Skeletal muscle tissue (tissue), 4 donors: ENCODE results near the gene DAGLA. TPM values are rescaled to one million over a fixed set of nuclear protein-coding genes. Genes with fewer than 3 reads are reported as not detected.

Source experiments
- H3K27ac ChIP-seq: one replicate; pipeline ENCODE4 v1.7.0; 2013; ENCODE audit warnings: mild to moderate bottlenecking, low read depth, low read length, inconsistent platforms
- H3K27me3 ChIP-seq, 3 donors: one replicate each; pipeline ENCODE4 v1.7.0; 2013; ENCODE audit warnings: low read length in 3 of 3; ENCODE audit not compliant: control insufficient read depth in 3 of 3, insufficient read depth in 3 of 3
- H3K36me3 ChIP-seq, 3 donors: one replicate each; pipeline ENCODE4 v1.7.0; 2013; ENCODE audit warnings: low read length in 3 of 3; ENCODE audit not compliant: control insufficient read depth in 3 of 3, insufficient read depth in 3 of 3
- H3K4me1 ChIP-seq, 3 donors: one replicate each; pipeline ENCODE4 v1.7.0; 2013; ENCODE audit warnings: low read length in 3 of 3, mild to moderate bottlenecking in 3 of 3; ENCODE audit not compliant: control insufficient read depth in 3 of 3, insufficient read depth in 3 of 3
- H3K4me3 ChIP-seq, 3 donors: one replicate each; pipeline ENCODE4 v1.7.0; 2013; ENCODE audit warnings: low read length in 3 of 3
- H3K9ac ChIP-seq, 3 donors: one replicate each; pipeline ENCODE4 v1.7.0; 2013; ENCODE audit warnings: low read length in 3 of 3, mild to moderate bottlenecking in 3 of 3, moderate library complexity in 2 of 3, low read depth in 1 of 3
- H3K9me3 ChIP-seq, 3 donors: one replicate each; pipeline ENCODE4 v1.7.0; 2013; ENCODE audit warnings: low read length in 3 of 3; ENCODE audit not compliant: control insufficient read depth in 3 of 3
- total RNA-seq: library from RNA; depleted of rRNA; stranded (reverse); fragments of >200 nt; gene quantifications from one replicate; pipeline ENCODE4 v1.2.3, GENCODE V29; 2014
- donor health status: Osteomylitis.

The DAGLA gene
- total RNA-seq, 1 donor from 2014 or later: 1.0 TPM

DNA sequence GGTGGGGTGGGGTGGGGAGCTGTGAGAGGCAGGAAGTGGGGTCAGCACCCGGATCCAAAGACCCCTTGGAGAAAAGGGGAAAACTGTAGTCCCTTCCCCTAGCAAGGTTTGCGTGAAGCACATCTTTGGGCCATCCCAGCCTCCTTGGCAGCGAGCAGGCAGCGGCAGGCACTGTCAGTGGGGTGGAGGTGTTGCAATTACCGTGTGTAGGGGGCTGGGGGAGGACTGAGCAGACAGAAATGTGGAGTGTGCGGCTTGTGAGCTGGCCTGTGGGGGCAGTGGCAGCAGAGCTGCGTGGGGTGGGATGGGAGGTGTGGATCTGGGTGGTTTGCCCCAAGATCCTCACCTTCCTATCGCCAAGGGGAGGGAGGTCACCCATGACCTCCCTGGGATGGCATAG lies 16.4 kb downstream of the DAGLA start:
- Histone ChIP-seq H3K27ac (peak overlapping the region; percentile 66), H3K27me3 (no peaks in the 10 kb centered on the region), H3K4me3 (peak overlapping the region in 1 of 3 donors; percentile 29), H3K9me3 (no peaks in the 10 kb centered on the region), H3K36me3 (no peaks in the 10 kb centered on the region), H3K4me1 (peaks cover 81 to 82% (median 82%) of the 10 kb centered on the region in 3 donors), H3K9ac (peak overlapping the region; percentile 50 to 57 (median 57))

GRCh38 chr11:61697078-61697502 lies 16.9 kb downstream of the DAGLA start:
- H3K9ac ChIP-seq: peak overlapping the region in 2 of 3 donors; percentile 50 to 57
- no peaks in the 10 kb centered on the region for H3K36me3 ChIP-seq
- peak overlapping the region; percentile 66 for H3K27ac ChIP-seq
- peaks cover 80 to 82% (median 81%) of the 10 kb centered on the region in 3 donors for H3K4me1 ChIP-seq
- no peaks in the 10 kb centered on the region for H3K9me3 ChIP-seq
- H3K4me3 ChIP-seq: no peak overlapping the region
- H3K27me3 ChIP-seq: no peaks in the 10 kb centered on the region

DNA sequence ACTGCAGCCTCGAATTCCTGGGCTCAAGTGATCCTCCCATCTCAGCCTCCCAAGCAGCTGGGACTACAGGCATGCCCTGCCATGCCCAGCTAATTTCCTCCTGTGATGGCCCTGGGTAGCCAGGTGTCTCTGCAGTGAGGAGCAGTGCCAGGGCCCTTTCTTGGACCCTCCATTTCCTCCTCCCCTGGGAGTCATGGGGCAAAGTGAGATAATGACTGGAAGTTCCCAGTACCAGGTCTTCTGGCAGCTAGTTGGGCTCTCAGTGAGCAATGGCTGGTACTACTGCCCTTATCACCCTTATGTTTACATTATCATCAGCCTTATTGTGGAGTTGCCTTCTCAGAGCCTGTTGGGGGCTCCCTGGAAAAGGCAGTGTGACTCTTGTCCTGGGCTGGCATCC lies 17.6 kb downstream of the DAGLA start:
- no peak overlapping the region for H3K4me3 ChIP-seq
- no peaks in the 10 kb centered on the region for H3K27me3 ChIP-seq
- H3K9ac ChIP-seq: peak overlapping the region in 2 of 3 donors; percentile 40 to 70
- H3K4me1 ChIP-seq: peaks cover 80 to 84% (median 81%) of the 10 kb centered on the region in 3 donors
- H3K36me3 ChIP-seq: no peaks in the 10 kb centered on the region
- peak overlapping the region; percentile 33 for H3K27ac ChIP-seq
- H3K9me3 ChIP-seq: no peaks in the 10 kb centered on the region

DNA sequence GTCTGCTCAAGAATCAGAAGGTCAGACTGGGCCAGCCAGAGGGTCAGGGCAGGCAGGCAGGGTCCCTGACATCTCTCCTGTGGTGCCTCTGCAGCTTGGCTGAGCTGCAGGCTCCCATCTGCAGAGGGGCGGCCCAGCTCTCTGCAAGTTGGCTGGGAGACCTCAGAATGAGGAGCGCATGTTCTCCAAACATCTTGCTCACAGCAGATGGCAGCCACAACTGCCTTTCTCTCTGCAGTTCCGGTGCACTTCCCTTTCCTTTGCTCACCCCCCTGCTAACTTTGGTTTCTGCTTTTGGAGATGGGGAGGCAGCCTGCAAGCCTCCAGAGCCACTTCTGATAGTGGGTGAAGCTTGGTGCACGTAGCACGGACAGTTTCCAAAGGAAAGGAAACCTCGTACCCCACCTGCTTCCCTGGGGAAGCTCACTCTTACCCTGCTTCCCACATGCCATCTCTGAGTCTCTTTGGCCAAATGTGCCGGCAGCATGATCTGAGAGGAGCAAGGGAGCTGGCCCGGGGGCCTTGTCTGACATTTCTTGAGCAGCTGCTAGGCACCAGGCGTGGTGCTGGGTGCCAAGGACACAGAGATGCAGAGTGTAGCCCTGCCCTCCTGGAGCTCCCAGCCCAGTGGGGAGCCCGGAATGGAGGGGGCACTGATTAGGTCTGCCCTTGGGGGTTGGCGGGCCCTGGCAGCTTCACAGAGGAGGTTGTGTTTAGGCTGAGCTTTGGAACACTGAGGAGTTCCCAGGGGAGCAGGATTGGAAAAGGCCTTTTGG lies 18.2 kb downstream of the DAGLA start:
- no peaks in the 10 kb centered on the region for H3K36me3 ChIP-seq
- H3K4me1 ChIP-seq: peaks cover 80 to 86% (median 81%) of the 10 kb centered on the region in 3 donors
- no peaks in the 10 kb centered on the region for H3K9me3 ChIP-seq
- peak overlapping the region; percentile 33 for H3K27ac ChIP-seq
- no peaks in the 10 kb centered on the region for H3K27me3 ChIP-seq
- peak overlapping the region in 1 of 3 donors; percentile 2 for H3K4me3 ChIP-seq
- H3K9ac ChIP-seq: peak overlapping the region in 2 of 3 donors; percentile 70

DNA sequence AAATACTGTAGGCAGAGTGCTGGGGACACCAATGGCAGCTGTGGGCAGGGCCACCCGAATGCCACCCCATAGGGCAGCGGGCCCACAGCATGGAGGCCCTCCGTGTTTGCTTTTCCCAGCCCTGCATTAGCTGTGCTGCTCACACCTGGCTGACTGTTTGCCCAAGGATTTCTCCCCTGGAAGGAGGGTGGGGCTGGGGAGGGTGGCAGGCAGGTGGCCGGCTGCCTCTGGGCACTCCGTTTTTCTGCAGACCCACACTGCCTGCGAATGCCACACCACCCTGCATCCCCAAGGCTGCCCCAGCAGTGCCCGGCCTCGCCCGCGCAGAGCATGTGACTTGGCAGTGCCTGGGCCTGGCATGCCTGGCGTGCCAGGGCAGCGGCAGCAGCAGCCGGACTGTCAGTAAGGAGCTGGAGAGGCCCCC lies 19.6 kb downstream of the DAGLA start:
- peaks cover 67 to 72% (median 68%) of the 10 kb centered on the region in 3 donors for H3K4me1 ChIP-seq

GRCh38 chr11:61700212-61700611 lies 20.0 kb downstream of the DAGLA start:
- peaks cover 63 to 68% (median 64%) of the 10 kb centered on the region in 3 donors for H3K4me1 ChIP-seq
- H3K36me3 ChIP-seq: no peaks in the 10 kb centered on the region
- peak overlapping the region in 2 of 3 donors; percentile 13 to 48 for H3K4me3 ChIP-seq
- no peaks in the 10 kb centered on the region for H3K9me3 ChIP-seq
- no peaks in the 10 kb centered on the region for H3K27me3 ChIP-seq
- H3K27ac ChIP-seq: no peak overlapping the region
- H3K9ac ChIP-seq: peak overlapping the region; percentile 14 to 70 (median 21)

More for the DNA sequence above, 19.6 kb downstream of the DAGLA start:
- Histone ChIP-seq H3K9me3 (no peaks in the 10 kb centered on the region), H3K9ac (peak overlapping the region in 2 of 3 donors; percentile 70), H3K27me3 (no peaks in the 10 kb centered on the region), H3K27ac (peak overlapping the region; percentile 12), H3K36me3 (no peaks in the 10 kb centered on the region), H3K4me3 (peak overlapping the region in 1 of 3 donors; percentile 13)

DNA sequence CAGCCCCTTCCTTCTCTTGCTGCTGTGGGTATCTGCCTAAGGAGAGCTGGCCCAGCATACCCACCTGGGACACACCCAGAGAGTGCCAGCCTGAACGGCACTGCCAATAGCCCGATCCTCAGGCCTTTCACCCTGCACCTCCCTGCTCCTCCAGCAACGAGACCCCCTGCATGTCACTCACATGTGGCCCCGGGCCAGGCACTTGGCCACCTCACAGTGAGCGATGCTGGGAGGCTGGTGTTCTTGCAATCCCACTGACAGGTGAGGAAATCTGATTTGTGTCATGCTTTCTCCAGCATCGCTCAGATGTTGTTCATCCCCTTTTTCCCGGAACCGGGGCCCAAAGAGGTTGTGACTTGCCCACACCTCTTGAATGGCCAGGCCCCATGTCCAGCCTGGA lies 20.5 kb downstream of the DAGLA start:
- Histone ChIP-seq H3K27me3 (no peaks in the 10 kb centered on the region), H3K4me1 (peaks cover 57 to 63% (median 59%) of the 10 kb centered on the region in 3 donors), H3K36me3 (no peaks in the 10 kb centered on the region), H3K9me3 (no peaks in the 10 kb centered on the region), H3K4me3 (peak overlapping the region in 1 of 3 donors; percentile 48), H3K9ac (peak overlapping the region in 2 of 3 donors; percentile 63 to 70), H3K27ac (no peak overlapping the region)

- Histone ChIP-seq H3K36me3 (no peaks in the 10 kb centered on the region), H3K27me3 (no peaks in the 10 kb centered on the region), H3K9me3 (no peaks in the 10 kb centered on the region), H3K27ac (no peak overlapping the region), H3K9ac (peak overlapping the region in 2 of 3 donors; percentile 63 to 70), H3K4me3 (no peak overlapping the region), H3K4me1 (peaks cover 52 to 61% (median 54%) of the 10 kb centered on the region in 3 donors)
These were observed 21.2 kb downstream of the DAGLA start for GRCh38 chr11:61701242-61701886.

GRCh38 chr11:61702701-61703312 lies 22.6 kb downstream of the DAGLA start:
- peak overlapping the region in 1 of 3 donors; percentile 8 for H3K9ac ChIP-seq
- no peaks in the 10 kb centered on the region for H3K9me3 ChIP-seq
- no peaks in the 10 kb centered on the region for H3K27me3 ChIP-seq
- H3K4me1 ChIP-seq: peaks cover 41 to 57% (median 49%) of the 10 kb centered on the region in 3 donors
- no peak overlapping the region for H3K4me3 ChIP-seq
- no peak overlapping the region for H3K27ac ChIP-seq
- H3K36me3 ChIP-seq: no peaks in the 10 kb centered on the region
